Stomach (tissue), 4 donors: ENCODE measurements around the gene PRKG2.

ENCODE experiments used
- EP300 ChIP-seq: sonication (generic); formaldehyde crosslinking; IDR thresholded peaks from one replicate; pipeline ENCODE4 v1.6.1; 2017; ENCODE audit warnings: antibody characterized with exemption
- POLR2A ChIP-seq, 4 donors: fragments of 450-650 bp; IDR thresholded peaks; one replicate each; pipeline ENCODE4 v1.6.1; 2016; ENCODE audit warnings: antibody characterized with exemption in 4 of 4, control low read depth in 2 of 4, mild to moderate bottlenecking in 1 of 4, moderate library complexity in 1 of 4
- POLR2AphosphoS5 ChIP-seq, 3 donors: sonication (generic); formaldehyde crosslinking; IDR thresholded peaks; one replicate each; pipeline ENCODE4 v1.6.1; 2016; ENCODE audit warnings: antibody characterized with exemption in 3 of 3
- TF ChIP-seq, protein P1 (sequence below), 7 experiments: fragments of 450-650 bp in 4 of 7; fragments of 200-600 bp in 3 of 7; sonication (generic) in 3 of 7; IDR thresholded peaks; one replicate each; pipeline ENCODE4 v1.5.1; 2016 to 2019; ENCODE audit warnings: antibody characterized with exemption in 7 of 7, control low read depth in 2 of 7, mild to moderate bottlenecking in 1 of 7

DNA sequence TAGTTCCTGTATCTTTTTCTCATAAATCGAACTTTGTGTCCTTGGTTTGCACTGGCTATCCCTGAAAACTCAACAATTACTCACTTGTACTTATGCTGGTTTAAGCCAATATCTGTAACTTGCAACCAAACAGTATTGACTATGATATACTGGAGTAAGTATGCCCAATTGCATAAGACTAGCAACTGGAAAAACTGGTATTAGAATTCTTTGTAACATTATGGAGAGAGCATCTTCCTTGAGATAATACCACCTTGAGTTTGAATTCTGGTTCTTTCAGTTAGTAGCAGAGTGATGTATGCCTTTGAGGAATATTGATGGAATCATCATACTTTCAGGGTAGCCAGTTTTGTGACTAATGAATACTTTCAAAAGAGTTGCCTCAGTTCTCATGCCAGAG lies 156.4 kb downstream of the PRKG2 start:
- TF ChIP-seq, protein P1, sequence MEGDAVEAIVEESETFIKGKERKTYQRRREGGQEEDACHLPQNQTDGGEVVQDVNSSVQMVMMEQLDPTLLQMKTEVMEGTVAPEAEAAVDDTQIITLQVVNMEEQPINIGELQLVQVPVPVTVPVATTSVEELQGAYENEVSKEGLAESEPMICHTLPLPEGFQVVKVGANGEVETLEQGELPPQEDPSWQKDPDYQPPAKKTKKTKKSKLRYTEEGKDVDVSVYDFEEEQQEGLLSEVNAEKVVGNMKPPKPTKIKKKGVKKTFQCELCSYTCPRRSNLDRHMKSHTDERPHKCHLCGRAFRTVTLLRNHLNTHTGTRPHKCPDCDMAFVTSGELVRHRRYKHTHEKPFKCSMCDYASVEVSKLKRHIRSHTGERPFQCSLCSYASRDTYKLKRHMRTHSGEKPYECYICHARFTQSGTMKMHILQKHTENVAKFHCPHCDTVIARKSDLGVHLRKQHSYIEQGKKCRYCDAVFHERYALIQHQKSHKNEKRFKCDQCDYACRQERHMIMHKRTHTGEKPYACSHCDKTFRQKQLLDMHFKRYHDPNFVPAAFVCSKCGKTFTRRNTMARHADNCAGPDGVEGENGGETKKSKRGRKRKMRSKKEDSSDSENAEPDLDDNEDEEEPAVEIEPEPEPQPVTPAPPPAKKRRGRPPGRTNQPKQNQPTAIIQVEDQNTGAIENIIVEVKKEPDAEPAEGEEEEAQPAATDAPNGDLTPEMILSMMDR (IDR thresholded peaks at IDR 0.05), result no peak
- no peak for TF ChIP-seq POLR2AphosphoS5 (IDR thresholded peaks at IDR 0.05)
- TF ChIP-seq POLR2A (IDR thresholded peaks at IDR 0.05), result no peak
- TF ChIP-seq EP300, result no peak
